Measurements from ENCODE around the gene SORBS1.

SORBS1 gene

GRCh38 chr10:95289003-95289920 lies 271.9 kb downstream of the SORBS1 start:
- no peak for DNase-seq (ENCODE audit: low read depth)
- in situ Hi-C loops (cut with HindIII; ENCODE audit: low sequenced_read_pairs), result no loop called here
- peak; percentile 22 for TF ChIP-seq CTCF (IDR thresholded peaks at IDR 0.05; ENCODE audit: low read depth, low read length, missing control alignments)
- peak overlapping the region; percentile 81 for H3K4me3 ChIP-seq (ENCODE audit: low read depth, low read length)

GRCh38 chr10:95288303-95288702 lies 272.9 kb downstream of the SORBS1 start:
- H3K4me3 ChIP-seq (ENCODE audit: low read depth, low read length), result no peak overlapping the region
- DNase-seq (ENCODE audit: low read depth), result no peak
- TF ChIP-seq CTCF (IDR thresholded peaks at IDR 0.05; ENCODE audit: low read depth, low read length, missing control alignments), result no peak
- in situ Hi-C loops (cut with HindIII; ENCODE audit: low sequenced_read_pairs), result no loop called here

DNA sequence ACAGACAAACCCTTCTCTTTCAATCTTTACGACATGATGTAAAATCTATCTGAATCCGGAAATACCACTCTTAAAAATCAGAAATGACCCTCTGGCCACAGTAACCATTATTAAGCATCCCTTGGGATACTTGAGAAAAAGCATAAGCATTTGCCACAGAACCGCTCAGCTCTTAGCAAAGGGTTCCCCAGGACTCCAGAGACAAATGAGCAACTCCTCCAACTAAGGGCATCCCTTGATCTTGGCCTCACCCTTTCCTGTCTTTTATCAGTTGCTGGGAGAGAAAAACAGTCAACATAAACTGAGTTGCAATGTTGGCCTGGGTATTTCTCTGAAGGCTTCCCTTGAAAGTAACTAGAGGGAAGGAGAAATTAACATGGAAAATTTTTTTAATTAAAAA lies 273.9 kb downstream of the SORBS1 start:
- no peak for TF ChIP-seq CTCF (IDR thresholded peaks at IDR 0.05; ENCODE audit: low read depth, low read length, missing control alignments)
- in situ Hi-C loops (cut with HindIII; ENCODE audit: low sequenced_read_pairs), result no loop called here

DNA sequence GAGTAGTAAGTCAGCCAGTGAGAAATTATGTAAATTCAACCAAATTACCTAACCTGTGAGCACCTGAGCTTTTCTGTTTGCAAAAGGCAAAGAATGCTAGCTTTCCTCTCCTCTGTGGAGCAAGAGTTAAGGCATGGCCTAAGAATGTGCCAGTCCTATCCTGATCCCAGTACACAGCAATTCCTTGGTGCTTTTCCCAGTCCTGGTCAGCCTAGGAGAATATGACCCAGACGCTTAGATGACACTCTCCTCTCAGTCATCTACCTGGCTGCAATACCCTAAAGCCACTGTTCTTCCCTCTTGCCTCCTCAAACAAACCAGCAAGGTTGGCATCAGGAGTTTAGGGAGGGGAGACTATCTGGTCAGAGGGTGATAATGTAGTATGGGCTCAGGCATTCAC lies 274.5 kb downstream of the SORBS1 start:
- H3K4me3 ChIP-seq (ENCODE audit: low read depth, low read length), result no peak overlapping the region
- no peak for TF ChIP-seq CTCF (IDR thresholded peaks at IDR 0.05; ENCODE audit: low read depth, low read length, missing control alignments)
- no peak for DNase-seq (ENCODE audit: low read depth)
- in situ Hi-C loops (cut with HindIII; ENCODE audit: low sequenced_read_pairs), result no loop called here

More for the DNA sequence above, 273.9 kb downstream of the SORBS1 start:
- H3K4me3 ChIP-seq (ENCODE audit: low read depth, low read length), result no peak overlapping the region
- no peak for DNase-seq (ENCODE audit: low read depth)

DNA sequence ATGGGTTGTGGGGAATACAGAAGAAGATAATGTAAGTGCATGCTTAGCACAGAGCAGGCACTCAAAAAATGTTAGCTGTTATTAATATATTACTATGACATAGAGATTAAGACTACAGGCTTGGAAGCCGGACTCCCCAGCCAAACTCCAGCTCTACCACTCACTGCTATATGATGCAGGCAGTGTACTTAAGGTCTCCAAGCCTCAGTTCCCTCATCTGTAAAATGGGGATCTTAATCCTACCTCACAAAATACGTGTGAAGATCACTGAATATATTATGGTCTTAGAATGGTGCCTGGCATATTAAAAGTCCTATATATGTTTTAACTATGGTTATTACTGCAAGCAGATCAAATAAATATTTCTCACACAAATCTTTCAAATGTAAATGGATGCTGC lies 275.6 kb downstream of the SORBS1 start:
- no peak for DNase-seq (ENCODE audit: low read depth)
- in situ Hi-C loops (cut with HindIII; ENCODE audit: low sequenced_read_pairs), result no loop called here
- H3K4me3 ChIP-seq (ENCODE audit: low read depth, low read length), result no peak overlapping the region
- no peak for TF ChIP-seq CTCF (IDR thresholded peaks at IDR 0.05; ENCODE audit: low read depth, low read length, missing control alignments)

GRCh38 chr10:95284807-95285206 lies 276.4 kb downstream of the SORBS1 start:
- H3K4me3 ChIP-seq (ENCODE audit: low read depth, low read length), result no peak overlapping the region
- no peak for DNase-seq (ENCODE audit: low read depth)
- in situ Hi-C loops (cut with HindIII; ENCODE audit: low sequenced_read_pairs), result no loop called here
- TF ChIP-seq CTCF (IDR thresholded peaks at IDR 0.05; ENCODE audit: low read depth, low read length, missing control alignments), result no peak

Measured in astrocyte of the cerebellum (primary cell).